Measurements from ENCODE around the gene MLLT11.

Gene MLLT11

DNA sequence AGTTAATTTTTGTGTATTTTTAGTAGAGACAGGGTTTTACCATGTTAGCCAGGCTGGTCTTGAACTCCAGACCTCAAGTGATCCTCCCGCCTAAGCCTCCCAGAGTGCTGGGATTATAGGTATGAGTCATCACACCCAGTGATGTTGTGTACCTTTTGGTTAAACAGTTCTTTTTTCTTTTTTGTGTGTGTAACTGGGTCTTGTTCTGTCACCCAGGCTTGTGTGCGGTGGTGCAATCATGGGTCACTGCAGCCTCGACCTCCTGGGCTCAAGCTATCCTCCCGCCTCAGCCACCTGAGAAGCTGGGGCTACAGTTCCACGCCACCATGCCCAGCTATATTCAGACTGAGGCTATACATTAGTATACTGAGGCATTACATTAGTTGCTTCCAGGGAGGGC, 48.1 kb downstream of the MLLT11 start:
- no peak overlapping the region for H3K27ac ChIP-seq
- no peak overlapping the region for H3K4me3 ChIP-seq

- H3K27ac ChIP-seq = no peak overlapping the region
- no peak overlapping the region for H3K4me3 ChIP-seq
Measured at GRCh38 chr1:151113877-151114276, 53.7 kb downstream of the MLLT11 start.

Data from skin epidermis (tissue), 12 donors.